Caco-2 (cell line): ENCODE results near the gene NLRP6. TPM values are rescaled to one million over a fixed set of nuclear protein-coding genes. Genes with fewer than 3 reads are reported as not detected.

Experiments
- BruUV-seq: library from RNA; stranded (reverse); fragments of 400-500 nt; replicated peaks from 2 replicates; lab custom pipeline; 2021; lab: Mats Ljungman, UMichigan
- CTCF ChIA-PET: fragments of 300-600 bp; sonication (Branson Sonifier 250); formaldehyde crosslinking; loops from one replicate; lab custom pipeline; 2022; ENCODE audit warnings: antibody characterized with exemption; lab: Charles Lee
- POLR2A ChIA-PET: fragments of 300-600 bp; sonication (Branson Sonifier 250); formaldehyde crosslinking; loops from one replicate; lab custom pipeline; 2022; ENCODE audit warnings: antibody characterized with exemption; lab: Charles Lee
- DNase-seq, 2 experiments: peaks; one replicate each; pipeline versions ENCODE4 v3.0.0 to v3.0.0-alpha.2; 2020 to 2022
- H3K27me3 ChIP-seq: replicated peaks from 2 replicates; pipeline ENCODE4 v1.6.0; 2011; ENCODE audit warnings: low read length; ENCODE audit not compliant: control insufficient read depth, insufficient read depth
- H3K36me3 ChIP-seq: 2 replicates; pipeline ENCODE4 v1.5.1; 2011; ENCODE audit warnings: low read length; ENCODE audit not compliant: control insufficient read depth, insufficient read depth
- H3K4me1 ChIP-seq: fragments of 250-450 bp; sonication (Bioruptor Pico); 2 replicates; pipeline ENCODE4 v1.5.1; 2020; ENCODE audit warnings: mild to moderate bottlenecking
- H3K4me3 ChIP-seq: 2 replicates; pipeline ENCODE4 v1.5.1; 2011; ENCODE audit warnings: low read depth, mild to moderate bottlenecking, control low read depth, low read length
- H3K9me3 ChIP-seq: fragments of 250-450 bp; sonication (Bioruptor Pico); 2 replicates; pipeline ENCODE4 v1.5.1; 2020; ENCODE audit warnings: mild to moderate bottlenecking, moderate library complexity
- H3K27ac Mint-ChIP-seq: one replicate; pipeline ENCODE4 v1.8.0; 2022; ENCODE audit warnings: mixed read lengths; ENCODE audit not compliant: unreplicated experiment
- H3K27me3 Mint-ChIP-seq: one replicate; pipeline ENCODE4 v1.8.0; 2022; ENCODE audit warnings: mixed read lengths; ENCODE audit not compliant: insufficient read depth, unreplicated experiment
- H3K36me3 Mint-ChIP-seq: one replicate; pipeline ENCODE4 v1.8.0; 2022; ENCODE audit warnings: mild to moderate bottlenecking, mixed read lengths; ENCODE audit not compliant: insufficient read depth, unreplicated experiment
- H3K4me1 Mint-ChIP-seq: one replicate; pipeline ENCODE4 v1.8.0; 2022; ENCODE audit warnings: low read depth, mixed read lengths; ENCODE audit not compliant: unreplicated experiment
- H3K4me3 Mint-ChIP-seq: one replicate; pipeline ENCODE4 v1.8.0; 2022; ENCODE audit warnings: mild to moderate bottlenecking, moderate library complexity, mixed read lengths; ENCODE audit not compliant: unreplicated experiment
- H3K9me3 Mint-ChIP-seq: one replicate; pipeline ENCODE4 v1.8.0; 2022; ENCODE audit warnings: mixed read lengths; ENCODE audit not compliant: unreplicated experiment
- intact Hi-C: fragments of 100-400 bp; cut with micrococcal nuclease; formaldehyde crosslinking; loops from one replicate; pipeline ENCODE4 v1.10.0; 2022; ENCODE audit not compliant: unreplicated experiment
- total RNA-seq: library from RNA; stranded (reverse); gene quantifications from 2 replicates; pipeline ENCODE4 v1.2.3, GENCODE V29; 2022
- TF ChIP-seq, protein P1 (sequence below), 2 experiments: fragments of 200-600 bp in 1 of 2; IDR thresholded peaks; 1 replicate in 1 of 2; 2 replicates in 1 of 2; pipeline versions ENCODE4 v1.5.1 to v1.8.0; 2011 to 2022; ENCODE audit warnings: antibody characterized with exemption in 1 of 2, control low read depth in 1 of 2, inconsistent platforms in 1 of 2, low read depth in 1 of 2, low read length in 1 of 2, mild to moderate bottlenecking in 1 of 2, moderate library complexity in 1 of 2; ENCODE audit not compliant: insufficient read depth in 1 of 2, severe bottlenecking in 1 of 2, unreplicated experiment in 1 of 2

NLRP6 gene
- total RNA-seq, 1 experiment from 2014 or later, result not detected

DNA sequence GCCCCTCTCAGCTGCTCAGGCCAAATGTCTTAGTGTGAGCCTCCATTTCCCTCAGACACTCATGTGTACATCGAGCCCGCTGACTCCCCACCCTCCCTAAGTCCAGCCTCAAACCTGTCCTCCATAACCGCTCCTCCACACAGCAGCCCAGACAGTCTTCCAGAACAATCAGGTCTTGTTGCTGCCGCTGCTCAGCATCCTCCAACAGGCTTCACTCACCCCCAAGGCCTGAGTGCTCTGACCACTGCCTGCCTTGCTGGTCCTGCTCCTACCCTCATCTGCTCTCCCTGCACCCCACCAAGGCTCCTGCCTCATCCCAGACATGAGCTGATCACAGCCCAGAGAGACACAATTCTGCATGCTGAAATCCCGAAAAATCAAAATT, 24.3 kb upstream of the NLRP6 start:
- Histone ChIP-seq H3K9me3 (no peaks in the 10 kb centered on the region), H3K27me3 (no peaks in the 10 kb centered on the region), H3K36me3 (peaks cover 5% of the 10 kb centered on the region), H3K4me3 (no peak overlapping the region), H3K4me1 (no peaks in the 10 kb centered on the region)
- no peak overlapping the region for H3K27ac Mint-ChIP-seq
- intact Hi-C loops, result no loop called here
- POLR2A ChIA-PET, result no interaction called here
- H3K4me3 Mint-ChIP-seq, result no peak overlapping the region
- H3K36me3 Mint-ChIP-seq, result peaks cover 59% of the 10 kb centered on the region
- no peak for DNase-seq
- TF ChIP-seq, protein P1, sequence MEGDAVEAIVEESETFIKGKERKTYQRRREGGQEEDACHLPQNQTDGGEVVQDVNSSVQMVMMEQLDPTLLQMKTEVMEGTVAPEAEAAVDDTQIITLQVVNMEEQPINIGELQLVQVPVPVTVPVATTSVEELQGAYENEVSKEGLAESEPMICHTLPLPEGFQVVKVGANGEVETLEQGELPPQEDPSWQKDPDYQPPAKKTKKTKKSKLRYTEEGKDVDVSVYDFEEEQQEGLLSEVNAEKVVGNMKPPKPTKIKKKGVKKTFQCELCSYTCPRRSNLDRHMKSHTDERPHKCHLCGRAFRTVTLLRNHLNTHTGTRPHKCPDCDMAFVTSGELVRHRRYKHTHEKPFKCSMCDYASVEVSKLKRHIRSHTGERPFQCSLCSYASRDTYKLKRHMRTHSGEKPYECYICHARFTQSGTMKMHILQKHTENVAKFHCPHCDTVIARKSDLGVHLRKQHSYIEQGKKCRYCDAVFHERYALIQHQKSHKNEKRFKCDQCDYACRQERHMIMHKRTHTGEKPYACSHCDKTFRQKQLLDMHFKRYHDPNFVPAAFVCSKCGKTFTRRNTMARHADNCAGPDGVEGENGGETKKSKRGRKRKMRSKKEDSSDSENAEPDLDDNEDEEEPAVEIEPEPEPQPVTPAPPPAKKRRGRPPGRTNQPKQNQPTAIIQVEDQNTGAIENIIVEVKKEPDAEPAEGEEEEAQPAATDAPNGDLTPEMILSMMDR (IDR thresholded peaks at IDR 0.05; ENCODE audit: insufficient read depth in 1 of 2, low read depth in 1 of 2, low read length in 1 of 2, severe bottlenecking in 1 of 2, unreplicated experiment in 1 of 2), result no peak
- H3K9me3 Mint-ChIP-seq, result peaks cover 9% of the 10 kb centered on the region
- no TSS peak for BruUV-seq
- no peaks in the 10 kb centered on the region for H3K27me3 Mint-ChIP-seq
- CTCF ChIA-PET, result no interaction called here
- H3K4me1 Mint-ChIP-seq, result no peaks in the 10 kb centered on the region

DNA sequence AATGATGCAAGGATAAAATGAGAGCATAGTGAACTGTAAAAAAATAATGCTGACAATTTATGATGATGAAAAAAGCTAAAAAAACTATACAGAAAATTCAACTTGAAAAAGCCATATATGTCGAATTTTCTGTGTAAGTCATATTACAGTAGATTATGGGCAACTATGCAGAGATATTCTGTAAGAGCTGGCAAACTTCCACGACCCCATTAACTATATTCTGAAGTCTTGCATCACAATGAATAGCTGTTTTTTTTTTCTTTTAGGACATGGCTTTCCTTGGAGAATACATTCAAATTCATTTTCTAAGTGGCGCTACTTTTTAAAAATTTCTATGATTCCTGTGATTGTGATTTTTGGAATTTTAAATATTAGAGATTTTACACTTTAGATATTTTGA, 23.0 kb upstream of the NLRP6 start:
- ChIA-PET POLR2A (no interaction called here), CTCF (interaction anchor here (1.0 kb wide), 1 partner anchor 193 kb away, joined by 4 read pairs; no protein-coding TSS in a partner anchor)
- peaks cover 3% of the 10 kb centered on the region for H3K36me3 ChIP-seq
- TF ChIP-seq, protein P1 (IDR thresholded peaks at IDR 0.05; ENCODE audit: insufficient read depth in 1 of 2, low read depth in 1 of 2, low read length in 1 of 2, severe bottlenecking in 1 of 2, unreplicated experiment in 1 of 2), result no peak
- no peaks in the 10 kb centered on the region for H3K9me3 ChIP-seq
- H3K4me1 Mint-ChIP-seq, result no peaks in the 10 kb centered on the region
- intact Hi-C loops, result no loop called here
- H3K4me3 ChIP-seq, result no peak overlapping the region
- peaks cover 52% of the 10 kb centered on the region for H3K36me3 Mint-ChIP-seq
- BruUV-seq, result no TSS peak
- no peak overlapping the region for H3K27ac Mint-ChIP-seq
- no peaks in the 10 kb centered on the region for H3K4me1 ChIP-seq
- peaks cover 9% of the 10 kb centered on the region for H3K9me3 Mint-ChIP-seq
- DNase-seq, result no peak
- H3K27me3 Mint-ChIP-seq, result no peaks in the 10 kb centered on the region
- H3K4me3 Mint-ChIP-seq, result no peak overlapping the region
- H3K27me3 ChIP-seq, result no peaks in the 10 kb centered on the region

DNA sequence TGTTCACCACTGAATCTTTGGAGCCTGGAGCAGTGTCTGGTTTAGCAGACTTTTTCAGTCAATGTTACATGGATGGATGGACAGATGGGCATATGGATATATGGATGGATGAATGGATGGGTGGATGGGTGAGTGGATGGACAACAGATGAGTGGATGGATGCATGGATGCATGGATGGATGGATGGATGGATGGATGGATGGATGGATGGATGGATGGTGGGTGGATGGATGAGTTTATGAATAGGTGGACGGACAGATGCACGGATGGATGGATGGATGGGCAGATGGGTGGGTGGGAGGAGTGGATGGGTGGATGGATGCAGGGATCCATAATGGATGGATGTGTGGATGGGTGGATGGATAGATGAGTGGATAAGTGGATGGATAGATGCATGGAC, 22.4 kb upstream of the NLRP6 start:
- CTCF ChIA-PET, result no interaction called here
- Mint-ChIP-seq H3K27me3 (no peaks in the 10 kb centered on the region), H3K9me3 (peaks cover 14% of the 10 kb centered on the region), H3K36me3 (peaks cover 47% of the 10 kb centered on the region), H3K4me3 (no peak overlapping the region), H3K4me1 (no peaks in the 10 kb centered on the region), H3K27ac (no peak overlapping the region)
- TF ChIP-seq, protein P1 (IDR thresholded peaks at IDR 0.05; ENCODE audit: insufficient read depth in 1 of 2, low read depth in 1 of 2, low read length in 1 of 2, severe bottlenecking in 1 of 2, unreplicated experiment in 1 of 2), result no peak
- no peak for DNase-seq
- no peaks in the 10 kb centered on the region for H3K9me3 ChIP-seq
- H3K36me3 ChIP-seq, result peaks cover 3% of the 10 kb centered on the region
- H3K4me3 ChIP-seq, result no peak overlapping the region
- intact Hi-C loops, result no loop called here
- H3K27me3 ChIP-seq, result no peaks in the 10 kb centered on the region
- no peaks in the 10 kb centered on the region for H3K4me1 ChIP-seq
- POLR2A ChIA-PET, result no interaction called here
- BruUV-seq, result no TSS peak
